Measurements from ENCODE around the gene TBC1D9. TPM values are rescaled to one million over a fixed set of nuclear protein-coding genes. Genes with fewer than 3 reads are reported as not detected.

The TBC1D9 gene
- total RNA-seq, 1 experiment from 2014 or later, result 17.0 TPM

- intact Hi-C loops (cut with micrococcal nuclease; ENCODE audit: unreplicated experiment), result no loop called here
- H3K4me2 ChIP-seq, result no peak overlapping the region
Observed at GRCh38 chr4:140684314-140684713, 71.9 kb downstream of the TBC1D9 start.

GRCh38 chr4:140681201-140681600 is 75.0 kb downstream of the TBC1D9 start:
- CTCF ChIA-PET, result no interaction called here
- H3K4me2 ChIP-seq, result no peak overlapping the region

More at GRCh38 chr4:140684314-140684713, 71.9 kb downstream of the TBC1D9 start:
- no peak overlapping the region for H3K4me3 ChIP-seq
- BruUV-seq (replicated peaks), result no TSS peak
- H3K79me2 ChIP-seq (ENCODE audit: low read depth), result no peaks in the 10 kb centered on the region
- ChIA-PET POLR2A (ENCODE audit: unreplicated experiment) (no interaction called here), CTCF (no interaction called here)
- no peak overlapping the region for H2AFZ ChIP-seq
- H4K20me1 ChIP-seq (ENCODE audit: insufficient read depth), result no peaks in the 10 kb centered on the region
- no peaks in the 10 kb centered on the region for H3F3A ChIP-seq (ENCODE audit: insufficient read depth, low read depth)
- H3K27me3 ChIP-seq (ENCODE audit: insufficient read depth, low read depth), result no peaks in the 10 kb centered on the region
- no peaks in the 10 kb centered on the region for H3K9me3 ChIP-seq (ENCODE audit: insufficient read depth, low read depth)
- H3K36me3 ChIP-seq (ENCODE audit: low read depth), result no peaks in the 10 kb centered on the region
- H3K27ac ChIP-seq, result no peak overlapping the region
- no peaks in the 10 kb centered on the region for H3K9me2 ChIP-seq (ENCODE audit: insufficient read depth)
- H3K4me1 ChIP-seq (replicated peaks; ENCODE audit: insufficient read depth), result no peaks in the 10 kb centered on the region
- DNase-seq, result no peak
- TF ChIP-seq CTCF (conservative IDR thresholded peaks at IDR 0.05), result no peak
- no peak for TF ChIP-seq EZH2 (IDR thresholded peaks at IDR 0.05; ENCODE audit: low read depth)

GRCh38 chr4:140680686-140681085 is 75.5 kb downstream of the TBC1D9 start:
- Histone ChIP-seq H3K9me2 (ENCODE audit: insufficient read depth) (no peaks in the 10 kb centered on the region), H4K20me1 (ENCODE audit: insufficient read depth) (no peaks in the 10 kb centered on the region), H3F3A (ENCODE audit: insufficient read depth, low read depth) (no peaks in the 10 kb centered on the region), H3K36me3 (ENCODE audit: low read depth) (no peaks in the 10 kb centered on the region), H3K27me3 (ENCODE audit: insufficient read depth, low read depth) (no peaks in the 10 kb centered on the region), H3K79me2 (ENCODE audit: low read depth) (no peaks in the 10 kb centered on the region), H3K4me2 (no peak overlapping the region), H3K27ac (no peak overlapping the region), H2AFZ (no peak overlapping the region), H3K4me3 (no peak overlapping the region), H3K4me1 (replicated peaks; ENCODE audit: insufficient read depth) (no peaks in the 10 kb centered on the region), H3K9me3 (ENCODE audit: insufficient read depth, low read depth) (no peaks in the 10 kb centered on the region)
- ChIA-PET CTCF (no interaction called here), POLR2A (ENCODE audit: unreplicated experiment) (no interaction called here)
- BruUV-seq (replicated peaks), result no TSS peak
- no peak for TF ChIP-seq EZH2 (IDR thresholded peaks at IDR 0.05; ENCODE audit: low read depth)
- TF ChIP-seq CTCF (conservative IDR thresholded peaks at IDR 0.05), result no peak
- intact Hi-C loops (cut with micrococcal nuclease; ENCODE audit: unreplicated experiment), result no loop called here
- no peak for DNase-seq

More at GRCh38 chr4:140681201-140681600, 75.0 kb downstream of the TBC1D9 start:
- no peaks in the 10 kb centered on the region for H3K27me3 ChIP-seq (ENCODE audit: insufficient read depth, low read depth)
- intact Hi-C loops (cut with micrococcal nuclease; ENCODE audit: unreplicated experiment), result no loop called here
- H3K4me1 ChIP-seq (replicated peaks; ENCODE audit: insufficient read depth), result no peaks in the 10 kb centered on the region
- no peaks in the 10 kb centered on the region for H3K36me3 ChIP-seq (ENCODE audit: low read depth)
- no TSS peak for BruUV-seq (replicated peaks)
- H3K4me3 ChIP-seq, result no peak overlapping the region
- H3K9me3 ChIP-seq (ENCODE audit: insufficient read depth, low read depth), result no peaks in the 10 kb centered on the region
- POLR2A ChIA-PET (ENCODE audit: unreplicated experiment), result no interaction called here
- no peaks in the 10 kb centered on the region for H4K20me1 ChIP-seq (ENCODE audit: insufficient read depth)
- no peak for DNase-seq
- H3F3A ChIP-seq (ENCODE audit: insufficient read depth, low read depth), result no peaks in the 10 kb centered on the region
- no peaks in the 10 kb centered on the region for H3K79me2 ChIP-seq (ENCODE audit: low read depth)
- TF ChIP-seq CTCF (conservative IDR thresholded peaks at IDR 0.05) (no peak), EZH2 (IDR thresholded peaks at IDR 0.05; ENCODE audit: low read depth) (no peak)
- H3K27ac ChIP-seq, result no peak overlapping the region
- H2AFZ ChIP-seq, result no peak overlapping the region
- H3K9me2 ChIP-seq (ENCODE audit: insufficient read depth), result no peaks in the 10 kb centered on the region

Data from PC-9 (cell line).